HG03064 (cell line): ENCODE results near the gene PIP5KL1.

Experiments
- ATAC-seq: cut with Tn5 transposase; IDR thresholded peaks from one replicate; pipeline ENCODE4 v1.9.1; 2021; ENCODE audit warnings: low read depth; ENCODE audit not compliant: unreplicated experiment

The PIP5KL1 gene

DNA sequence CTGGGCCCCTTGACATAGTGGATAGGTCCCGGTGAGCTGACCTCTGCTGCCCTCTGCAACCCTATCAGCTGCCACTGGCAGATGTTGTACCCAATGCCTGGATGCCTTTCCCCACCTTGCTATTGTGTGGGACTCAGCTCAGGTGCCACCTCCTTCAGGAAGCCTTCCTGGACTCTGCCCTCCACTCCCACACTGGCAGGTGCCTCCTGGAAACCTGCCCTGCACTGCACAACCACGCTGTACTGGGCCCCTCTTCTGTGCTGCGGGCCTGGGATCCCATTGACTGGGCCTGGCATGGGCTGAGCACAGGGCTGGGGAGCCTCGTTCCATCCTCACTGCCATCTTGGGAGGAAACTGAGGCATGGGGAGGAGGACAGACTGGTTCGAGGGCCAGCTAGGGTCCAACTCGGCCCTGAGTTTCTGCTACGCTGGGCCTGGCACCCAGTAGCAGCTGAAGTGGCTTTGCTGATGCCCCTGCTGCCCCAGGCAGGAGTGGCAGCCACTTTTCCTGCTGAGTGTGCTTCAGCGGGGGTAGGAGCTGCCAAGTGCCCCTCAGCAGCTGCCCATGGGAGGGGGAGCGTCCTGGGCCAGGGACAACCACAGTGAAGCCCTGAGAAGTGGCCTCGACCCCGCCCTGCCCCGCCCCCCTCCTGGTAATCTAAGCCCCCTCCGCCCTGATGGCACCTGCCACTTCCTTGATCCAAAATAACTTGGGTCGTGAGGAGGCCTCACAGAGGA lies 54.4 kb downstream of the PIP5KL1 start:
- ATAC-seq: no peak

DNA sequence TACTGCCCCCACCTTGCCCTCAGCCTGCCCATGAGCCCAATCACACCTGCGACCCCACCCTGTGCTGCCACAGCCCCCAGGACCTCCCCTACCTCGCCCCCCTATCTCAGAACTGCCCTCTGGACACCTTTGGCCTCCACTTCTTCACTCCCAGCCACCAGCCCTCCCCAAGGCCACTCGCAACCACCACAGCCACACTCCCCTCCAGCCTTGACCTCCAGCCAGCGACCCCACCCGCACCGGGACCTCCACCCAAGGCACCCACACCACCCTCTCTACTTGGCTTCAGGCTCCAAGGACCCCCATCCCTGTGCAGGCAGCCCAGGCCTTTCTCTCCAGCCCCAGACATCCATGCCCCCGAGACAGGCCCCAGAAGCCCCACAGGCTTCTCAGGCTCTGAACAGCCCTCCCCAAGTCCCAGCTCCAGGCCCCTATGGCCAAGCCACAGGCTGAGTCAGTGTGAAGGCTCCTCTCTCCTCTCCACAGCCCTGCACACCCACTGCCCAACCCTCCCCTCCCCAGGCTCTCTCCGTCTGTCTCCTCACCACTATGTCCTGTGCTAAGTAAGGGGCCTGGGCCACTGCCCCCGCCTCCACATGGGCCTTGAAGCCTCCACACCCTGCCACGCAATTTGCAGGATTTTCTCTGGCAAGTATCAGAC lies 55.1 kb downstream of the PIP5KL1 start:
- no peak for ATAC-seq

DNA sequence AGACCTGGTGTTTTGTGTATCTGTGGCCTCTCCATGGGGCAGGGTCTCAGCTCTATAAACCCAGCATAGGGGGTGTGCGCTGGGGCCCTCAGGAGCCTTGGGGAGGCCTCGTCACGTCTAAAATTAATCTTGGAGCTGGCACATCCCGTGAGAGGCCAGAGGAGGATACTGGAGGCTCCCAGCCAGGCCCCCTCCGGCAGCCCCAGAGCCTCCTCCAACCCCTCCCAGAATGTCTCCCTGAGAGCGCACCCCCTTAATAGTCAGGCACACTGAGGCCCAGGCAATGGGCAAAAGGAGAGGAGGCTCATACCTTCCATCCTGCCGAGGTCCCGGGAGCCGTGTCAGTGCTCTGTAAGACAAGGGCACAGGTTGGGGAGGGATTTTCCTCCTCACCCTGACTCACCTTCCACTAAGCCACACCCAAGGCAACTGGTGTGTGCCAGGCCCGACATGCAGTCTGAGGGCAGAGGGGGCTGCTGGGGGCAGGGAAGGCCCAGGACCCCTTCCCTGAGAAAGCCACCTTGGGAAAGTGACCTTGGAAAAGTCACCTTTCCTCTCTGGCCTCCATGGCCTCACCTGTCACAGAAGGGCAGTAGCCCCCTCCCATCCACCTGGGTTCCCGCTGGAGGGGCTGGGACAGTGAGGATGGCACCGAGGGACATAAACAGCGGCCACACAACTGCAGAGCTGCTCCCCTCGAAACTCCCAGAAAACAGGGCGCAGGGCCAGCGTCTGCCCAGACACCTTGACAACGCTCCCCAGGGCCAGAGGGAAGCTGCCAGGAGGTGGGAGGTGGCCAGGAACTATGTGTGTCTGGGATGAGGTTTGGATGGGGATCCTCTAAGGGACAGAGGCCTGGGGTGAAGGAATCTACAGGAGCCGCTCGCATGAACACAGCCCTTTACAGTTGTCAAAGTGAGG lies 56.0 kb downstream of the PIP5KL1 start:
- no peak for ATAC-seq

DNA sequence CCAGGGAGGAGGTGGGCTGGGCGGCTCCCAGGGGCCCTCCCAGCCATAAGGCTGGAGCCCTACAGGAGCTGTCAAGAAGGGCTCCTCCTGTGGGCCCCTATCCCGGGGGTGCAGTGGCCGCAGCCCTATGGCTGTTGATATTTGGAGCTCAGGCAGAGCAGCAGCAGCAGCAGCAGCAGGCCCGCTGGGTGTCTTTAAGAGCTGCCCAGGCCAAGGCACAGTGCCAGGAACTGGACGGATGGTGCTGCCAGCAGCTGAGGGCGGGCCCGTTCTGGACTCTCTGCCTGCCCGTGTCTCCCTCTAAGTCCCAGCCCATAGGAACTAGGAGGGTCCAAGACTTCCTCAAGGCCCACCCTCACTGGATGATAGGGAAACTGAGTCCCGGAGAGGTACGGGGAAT lies 56.7 kb downstream of the PIP5KL1 start:
- ATAC-seq: no peak

DNA sequence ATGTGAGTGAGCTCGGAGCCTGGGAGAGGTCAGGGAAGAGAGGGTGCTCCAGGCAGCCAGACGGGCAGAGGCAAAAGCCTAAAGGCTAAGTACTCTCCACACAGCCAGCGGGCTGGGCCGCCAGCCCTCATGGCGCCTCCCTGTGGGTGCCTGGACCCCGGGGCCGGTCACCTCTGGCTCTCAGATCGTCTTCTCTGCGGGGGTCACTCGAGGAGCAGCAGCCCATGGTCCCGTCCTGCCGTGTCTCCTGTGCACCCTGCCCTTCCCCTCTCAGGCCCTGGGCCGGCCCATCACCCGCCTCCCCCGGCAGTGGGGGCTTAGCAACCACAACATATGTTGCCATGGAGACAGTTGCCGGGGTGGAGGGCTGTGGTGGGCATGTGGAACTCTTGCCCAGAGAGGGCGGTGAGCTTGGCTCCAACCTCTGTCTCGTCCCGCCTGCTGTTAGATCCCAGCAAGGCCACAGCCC lies 57.3 kb downstream of the PIP5KL1 start:
- no peak for ATAC-seq

DNA sequence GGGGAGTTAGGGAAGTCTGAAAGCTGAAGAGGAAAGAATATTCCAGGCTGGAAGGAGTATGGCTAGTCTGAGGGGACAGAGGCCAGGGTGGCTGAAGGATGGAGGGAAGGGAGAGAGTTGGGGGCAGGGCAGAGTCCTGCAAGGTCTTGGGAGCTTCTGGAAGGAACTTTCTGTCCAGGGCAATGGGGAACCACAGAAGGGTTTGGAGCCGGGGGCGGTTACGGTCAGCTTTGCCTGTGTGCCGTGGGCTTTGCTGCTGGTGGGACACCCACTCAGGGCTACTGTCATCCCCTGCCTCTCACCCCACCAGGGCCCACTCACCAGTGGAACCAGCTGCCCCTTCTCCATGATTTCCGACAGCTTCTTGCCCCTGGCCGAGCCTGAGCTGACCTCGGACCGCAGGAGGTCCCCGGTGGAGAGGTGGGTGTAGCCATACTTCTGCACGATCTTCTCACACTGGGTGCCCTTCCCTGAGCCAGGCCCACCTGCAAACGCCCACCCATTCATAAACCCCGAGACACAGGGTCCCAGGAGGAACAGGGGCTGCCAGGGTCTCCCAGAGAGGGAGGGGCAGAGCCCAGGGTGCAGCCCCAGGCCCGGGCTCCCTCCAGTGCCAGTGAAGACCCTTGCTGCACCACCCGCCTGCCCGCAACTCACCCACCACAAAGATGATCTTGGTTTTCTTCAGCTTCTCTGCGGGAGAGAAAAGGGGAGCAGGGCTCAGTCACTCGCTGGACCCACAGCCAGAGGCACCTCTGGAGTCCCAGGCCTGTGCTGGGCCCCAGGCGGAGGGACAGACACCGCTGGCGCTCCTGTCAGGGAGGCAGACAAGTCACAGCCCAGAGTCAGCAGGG lies 58.0 kb downstream of the PIP5KL1 start:
- no peak for ATAC-seq

DNA sequence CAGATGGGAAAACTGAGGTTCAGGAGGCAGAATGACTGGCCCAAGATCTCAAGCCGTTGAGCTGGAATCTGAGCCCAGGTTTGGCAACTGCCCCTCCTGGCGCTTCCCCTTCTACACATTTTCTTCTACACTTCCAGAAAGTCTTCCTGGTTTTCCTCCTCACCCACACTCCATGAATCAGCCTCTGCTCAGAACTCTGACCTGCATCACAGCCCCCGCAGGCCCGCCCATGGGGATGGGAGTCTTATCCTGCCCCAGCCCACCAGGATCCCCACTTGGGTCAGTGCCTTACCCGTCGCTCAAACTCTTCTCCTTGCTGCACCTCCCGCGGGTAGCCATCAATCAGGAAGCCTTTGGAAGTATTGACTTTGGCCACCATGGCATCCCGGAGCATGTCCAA lies 59.0 kb downstream of the PIP5KL1 start:
- no peak for ATAC-seq

DNA sequence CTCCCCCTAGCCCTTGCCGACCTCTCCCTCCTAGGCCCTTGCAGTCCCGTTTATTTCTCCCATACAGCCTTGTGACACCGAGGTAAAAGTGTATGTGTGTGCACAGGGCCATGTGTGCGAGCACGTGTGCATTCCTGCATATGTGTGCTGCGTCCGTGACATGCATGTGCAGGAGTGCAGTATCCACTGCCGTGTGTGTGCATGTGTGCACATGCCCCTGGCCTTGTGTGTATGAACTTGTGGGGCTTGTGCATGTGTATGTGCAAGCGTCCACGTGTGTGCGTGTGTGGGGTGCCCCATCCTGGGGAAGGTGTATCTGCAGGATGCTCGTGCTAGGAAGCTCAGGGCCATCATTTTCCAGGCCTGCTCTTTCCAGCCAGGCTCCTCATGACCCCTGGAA lies 59.7 kb downstream of the PIP5KL1 start:
- no peak for ATAC-seq
